Nephron (organoid): ENCODE data around the gene TCF25.

ENCODE experiments used
- H3K27ac Mint-ChIP-seq, 3 experiments: 2 replicates each; pipeline ENCODE4 v1.8.0; 2020; ENCODE audit warnings: mixed read lengths in 3 of 3, mild to moderate bottlenecking in 2 of 3, moderate library complexity in 1 of 3
- H3K27me3 Mint-ChIP-seq: 2 replicates; pipeline ENCODE4 v1.8.0; 2021; ENCODE audit warnings: low read depth, mild to moderate bottlenecking, moderate library complexity, mixed read lengths
- H3K36me3 Mint-ChIP-seq: 2 replicates; pipeline ENCODE4 v1.8.0; 2020; ENCODE audit warnings: low read depth, mixed read lengths
- H3K4me1 Mint-ChIP-seq: 2 replicates; pipeline ENCODE4 v1.8.0; 2020; ENCODE audit warnings: mixed read lengths
- H3K4me3 Mint-ChIP-seq, 3 experiments: 2 replicates each; pipeline ENCODE4 v1.8.0; 2020; ENCODE audit warnings: mild to moderate bottlenecking in 3 of 3, mixed read lengths in 3 of 3, moderate library complexity in 2 of 3
- H3K9me3 Mint-ChIP-seq: 2 replicates; pipeline ENCODE4 v1.8.0; 2020; ENCODE audit warnings: mixed read lengths
- TF ChIP-seq, protein P1 (sequence below), 3 experiments: fragments of 200-600 bp; sonication (generic); IDR thresholded peaks; one replicate each; pipeline ENCODE4 v1.5.0; 2021; ENCODE audit warnings: antibody characterized with exemption in 3 of 3; ENCODE audit not compliant: unreplicated experiment in 3 of 3

Gene TCF25

DNA sequence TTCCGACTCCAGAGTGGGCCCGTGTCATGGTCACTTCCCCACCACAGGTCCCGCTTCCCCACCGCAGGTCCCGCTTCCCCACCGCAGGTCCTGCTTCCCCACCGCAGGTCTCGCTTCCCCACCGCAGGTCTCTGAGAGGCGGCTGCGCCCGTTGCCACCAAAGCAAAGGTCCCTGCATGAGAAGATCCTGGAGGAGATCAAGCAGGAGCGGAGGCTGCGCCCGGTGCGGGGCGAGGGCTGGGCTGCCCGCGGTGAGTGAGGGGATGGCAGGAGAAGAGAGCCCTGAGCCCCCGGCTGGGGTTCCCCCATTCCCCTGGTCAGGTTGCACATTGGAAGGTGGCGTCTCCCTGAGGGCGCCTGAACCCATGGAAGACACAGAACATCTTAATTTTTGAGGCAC is 17.4 kb upstream of the TCF25 start:
- no peaks in the 10 kb centered on the region for H3K36me3 Mint-ChIP-seq
- TF ChIP-seq, protein P1, sequence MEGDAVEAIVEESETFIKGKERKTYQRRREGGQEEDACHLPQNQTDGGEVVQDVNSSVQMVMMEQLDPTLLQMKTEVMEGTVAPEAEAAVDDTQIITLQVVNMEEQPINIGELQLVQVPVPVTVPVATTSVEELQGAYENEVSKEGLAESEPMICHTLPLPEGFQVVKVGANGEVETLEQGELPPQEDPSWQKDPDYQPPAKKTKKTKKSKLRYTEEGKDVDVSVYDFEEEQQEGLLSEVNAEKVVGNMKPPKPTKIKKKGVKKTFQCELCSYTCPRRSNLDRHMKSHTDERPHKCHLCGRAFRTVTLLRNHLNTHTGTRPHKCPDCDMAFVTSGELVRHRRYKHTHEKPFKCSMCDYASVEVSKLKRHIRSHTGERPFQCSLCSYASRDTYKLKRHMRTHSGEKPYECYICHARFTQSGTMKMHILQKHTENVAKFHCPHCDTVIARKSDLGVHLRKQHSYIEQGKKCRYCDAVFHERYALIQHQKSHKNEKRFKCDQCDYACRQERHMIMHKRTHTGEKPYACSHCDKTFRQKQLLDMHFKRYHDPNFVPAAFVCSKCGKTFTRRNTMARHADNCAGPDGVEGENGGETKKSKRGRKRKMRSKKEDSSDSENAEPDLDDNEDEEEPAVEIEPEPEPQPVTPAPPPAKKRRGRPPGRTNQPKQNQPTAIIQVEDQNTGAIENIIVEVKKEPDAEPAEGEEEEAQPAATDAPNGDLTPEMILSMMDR (IDR thresholded peaks at IDR 0.05; ENCODE audit: unreplicated experiment in 3 of 3): no peak
- no peak overlapping the region for H3K4me3 Mint-ChIP-seq
- H3K27ac Mint-ChIP-seq: no peak overlapping the region
- H3K27me3 Mint-ChIP-seq: peaks cover 11% of the 10 kb centered on the region
- H3K9me3 Mint-ChIP-seq: no peaks in the 10 kb centered on the region
- H3K4me1 Mint-ChIP-seq: no peaks in the 10 kb centered on the region

DNA sequence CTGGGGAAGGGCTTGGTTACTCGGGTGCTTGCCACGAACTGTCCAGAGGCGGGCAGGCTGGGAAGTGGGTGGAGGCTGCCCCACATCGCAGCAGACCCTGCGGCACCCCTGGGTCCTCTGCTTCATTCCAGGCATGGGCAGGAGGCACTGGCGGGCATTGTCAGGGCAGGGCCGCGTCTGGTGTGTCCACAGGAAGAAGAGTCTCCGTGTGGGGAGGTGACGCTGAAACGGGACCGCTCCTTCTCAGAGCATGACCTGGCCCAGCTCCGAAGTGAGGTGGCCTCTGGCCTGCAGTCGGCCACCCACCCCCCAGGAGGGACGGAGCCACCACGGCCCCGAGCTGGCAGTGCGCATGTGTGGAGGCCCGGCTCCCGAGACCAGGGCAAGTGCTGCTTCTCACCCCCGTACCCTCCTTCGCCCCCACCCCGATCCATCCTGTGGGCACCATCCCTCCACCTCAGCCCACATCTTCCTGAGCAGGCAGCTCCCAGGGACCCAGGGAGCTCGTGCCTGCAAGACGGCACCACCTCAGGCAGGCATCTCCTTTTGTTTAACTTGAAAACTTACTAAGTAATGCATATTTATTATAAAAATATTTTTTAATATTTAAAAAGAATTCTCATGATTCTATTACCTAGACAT is 14.3 kb upstream of the TCF25 start:
- H3K36me3 Mint-ChIP-seq: no peaks in the 10 kb centered on the region
- no peaks in the 10 kb centered on the region for H3K27me3 Mint-ChIP-seq
- no peak overlapping the region for H3K4me3 Mint-ChIP-seq
- H3K9me3 Mint-ChIP-seq: no peaks in the 10 kb centered on the region
- H3K27ac Mint-ChIP-seq: no peak overlapping the region
- TF ChIP-seq, protein P1 (IDR thresholded peaks at IDR 0.05; ENCODE audit: unreplicated experiment in 3 of 3): no peak
- peaks cover 6% of the 10 kb centered on the region for H3K4me1 Mint-ChIP-seq

DNA sequence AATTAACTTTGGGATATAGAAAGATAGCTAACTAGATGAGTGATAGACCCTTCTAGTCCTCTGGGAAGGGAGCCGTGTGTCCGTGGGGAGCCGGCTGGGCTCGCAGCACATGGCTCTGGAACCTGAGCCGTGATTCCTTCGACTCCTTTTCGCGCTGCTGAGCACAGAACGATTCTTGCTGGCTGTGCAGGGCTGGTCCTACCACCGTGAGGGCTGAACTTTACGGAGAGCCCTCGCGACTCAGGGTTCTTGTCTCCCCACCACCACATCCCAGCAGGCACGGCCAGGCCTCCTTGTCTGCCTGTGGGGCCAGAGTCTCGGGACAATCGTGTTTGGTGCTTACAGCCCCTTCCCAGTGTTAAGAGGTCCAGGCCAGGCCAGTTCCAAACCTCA is 13.8 kb upstream of the TCF25 start:
- TF ChIP-seq, protein P1 (IDR thresholded peaks at IDR 0.05; ENCODE audit: unreplicated experiment in 3 of 3): no peak
- no peak overlapping the region for H3K27ac Mint-ChIP-seq
- H3K4me3 Mint-ChIP-seq: no peak overlapping the region
- peaks cover 2% of the 10 kb centered on the region for H3K36me3 Mint-ChIP-seq
- H3K27me3 Mint-ChIP-seq: no peaks in the 10 kb centered on the region
- no peaks in the 10 kb centered on the region for H3K9me3 Mint-ChIP-seq
- peaks cover 6% of the 10 kb centered on the region for H3K4me1 Mint-ChIP-seq

DNA sequence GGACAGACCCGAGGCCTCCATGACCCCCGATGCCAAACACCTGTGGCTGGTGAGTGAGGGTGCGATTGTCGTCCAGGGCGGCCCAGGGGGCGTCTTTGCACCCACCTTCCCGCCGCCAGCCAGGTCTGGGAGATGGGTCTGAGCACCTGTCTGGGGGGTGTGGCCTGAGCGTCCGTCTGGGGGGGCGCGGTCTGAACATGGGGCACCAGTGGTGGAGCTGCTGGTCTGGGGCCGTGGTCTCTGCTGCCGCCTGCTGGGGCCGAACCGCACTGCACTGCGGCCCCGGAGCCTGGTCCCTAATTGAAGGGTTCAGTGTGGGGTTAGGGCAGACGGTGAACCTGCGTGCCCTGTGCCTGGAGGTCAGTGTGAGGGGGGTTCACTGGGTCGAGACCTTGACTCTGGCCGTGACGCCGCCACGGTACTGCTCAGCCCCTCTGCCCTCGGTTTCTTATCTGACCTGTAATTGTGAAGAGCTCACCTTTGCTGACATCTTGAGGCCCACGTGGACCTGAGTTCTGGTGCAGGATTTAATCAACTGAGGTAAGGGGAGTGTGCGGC is 12.6 kb upstream of the TCF25 start:
- Mint-ChIP-seq H3K36me3 (peaks cover 8% of the 10 kb centered on the region), H3K4me1 (peaks cover 6% of the 10 kb centered on the region), H3K9me3 (no peaks in the 10 kb centered on the region), H3K27ac (no peak overlapping the region), H3K4me3 (no peak overlapping the region), H3K27me3 (no peaks in the 10 kb centered on the region)
- TF ChIP-seq, protein P1 (IDR thresholded peaks at IDR 0.05; ENCODE audit: unreplicated experiment in 3 of 3): peak; percentile 94 to 97 (median 94)

DNA sequence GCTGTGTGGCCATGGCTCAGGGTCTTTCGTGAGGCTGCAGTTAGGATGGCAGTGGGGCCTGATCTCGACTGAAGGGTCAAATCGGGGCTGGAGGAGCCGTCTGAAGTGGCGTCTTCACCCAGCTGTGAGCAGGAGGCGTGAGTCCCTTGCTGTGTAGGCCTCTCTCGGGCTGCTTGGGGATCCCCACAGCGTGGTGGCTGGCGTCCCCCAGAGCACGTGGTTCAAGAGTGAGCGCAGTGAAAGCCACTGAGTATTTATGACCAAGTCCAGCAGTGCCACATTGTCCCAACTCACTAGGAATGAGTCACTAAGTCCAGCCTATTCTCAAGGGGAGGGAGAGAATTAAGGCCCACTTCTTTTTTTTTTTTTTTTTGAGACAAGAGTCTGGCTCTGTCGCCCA is 11.7 kb upstream of the TCF25 start:
- no peaks in the 10 kb centered on the region for H3K9me3 Mint-ChIP-seq
- no peak overlapping the region for H3K4me3 Mint-ChIP-seq
- H3K27me3 Mint-ChIP-seq: no peaks in the 10 kb centered on the region
- peaks cover 6% of the 10 kb centered on the region for H3K4me1 Mint-ChIP-seq
- peaks cover 8% of the 10 kb centered on the region for H3K36me3 Mint-ChIP-seq
- no peak overlapping the region for H3K27ac Mint-ChIP-seq
- TF ChIP-seq, protein P1 (IDR thresholded peaks at IDR 0.05; ENCODE audit: unreplicated experiment in 3 of 3): no peak

DNA sequence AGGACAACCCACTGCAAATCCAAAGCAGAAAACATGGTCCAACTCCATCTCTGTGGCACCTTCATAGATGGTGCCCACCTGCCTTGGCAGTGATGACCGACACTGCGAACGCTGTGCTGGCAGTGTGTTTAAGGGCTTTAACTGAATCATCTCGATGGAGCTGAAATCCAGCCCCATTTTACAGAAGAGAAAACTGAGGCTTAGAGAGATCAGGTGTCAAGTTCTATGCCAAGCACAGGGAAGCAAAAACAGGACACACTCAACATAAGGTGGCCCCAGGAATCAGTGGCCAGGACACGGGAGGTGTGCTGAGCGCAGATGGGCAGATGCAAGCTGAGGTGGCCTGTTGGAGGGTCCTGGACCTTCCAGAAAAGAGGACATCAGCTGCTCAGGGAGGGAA is 10.7 kb upstream of the TCF25 start:
- Mint-ChIP-seq H3K9me3 (no peaks in the 10 kb centered on the region), H3K4me3 (no peak overlapping the region), H3K36me3 (peaks cover 9% of the 10 kb centered on the region), H3K27ac (no peak overlapping the region), H3K4me1 (peaks cover 6% of the 10 kb centered on the region), H3K27me3 (peaks cover 3% of the 10 kb centered on the region)
- TF ChIP-seq, protein P1 (IDR thresholded peaks at IDR 0.05; ENCODE audit: unreplicated experiment in 3 of 3): no peak
